OCI-LY1 (cell line): ENCODE data around the gene COLQ.

Source experiments
- H2AFZ ChIP-seq: fragments of 200-600 bp; sonication (generic), shearing (Covaris generic); 2 replicates; pipeline ENCODE4 v1.6.0; 2014; ENCODE audit warnings: antibody characterized with exemption, mild to moderate bottlenecking, low read length
- H3F3A ChIP-seq: fragments of 200-600 bp; sonication (generic), shearing (Covaris generic); 2 replicates; pipeline ENCODE4 v1.6.0; 2014; ENCODE audit warnings: mild to moderate bottlenecking, antibody characterized with exemption, low read length, moderate library complexity; ENCODE audit not compliant: insufficient read depth
- H3K27ac ChIP-seq: fragments of 200-600 bp; sonication (generic); 2 replicates; pipeline ENCODE4 v1.5.1; 2014; ENCODE audit warnings: low read length, mixed run types, mild to moderate bottlenecking, low read depth; ENCODE audit not compliant: poor library complexity, severe bottlenecking
- H3K27me3 ChIP-seq: fragments of 200-600 bp; sonication (generic); 2 replicates; pipeline ENCODE4 v1.6.0; 2014; ENCODE audit warnings: antibody characterized with exemption, mild to moderate bottlenecking, low read length, moderate library complexity; ENCODE audit not compliant: insufficient read depth
- H3K36me3 ChIP-seq: fragments of 200-600 bp; sonication (generic); 2 replicates; pipeline ENCODE4 v1.6.1; 2014; ENCODE audit warnings: mild to moderate bottlenecking, antibody characterized with exemption, low read length, moderate library complexity, mixed read lengths; ENCODE audit not compliant: insufficient read depth
- H3K4me1 ChIP-seq: fragments of 200-600 bp; sonication (generic); 2 replicates; pipeline ENCODE4 v1.5.1; 2014; ENCODE audit warnings: mild to moderate bottlenecking, low read length, moderate library complexity; ENCODE audit not compliant: insufficient read depth, severe bottlenecking
- H3K4me2 ChIP-seq: fragments of 200-600 bp; sonication (generic), shearing (Covaris generic); 2 replicates; pipeline ENCODE4 v1.6.1; 2014; ENCODE audit warnings: low read length
- H3K4me3 ChIP-seq: fragments of 200-600 bp; sonication (generic); 2 replicates; pipeline ENCODE4 v1.5.1; 2014; ENCODE audit warnings: low read length, low read depth, mild to moderate bottlenecking, mixed read lengths; ENCODE audit not compliant: poor library complexity, severe bottlenecking
- H3K79me2 ChIP-seq: fragments of 200-600 bp; shearing (Covaris generic); 2 replicates; pipeline ENCODE4 v1.6.1; 2016; ENCODE audit warnings: mixed run types, low read length, mixed read lengths; ENCODE audit not compliant: insufficient read depth
- H3K9ac ChIP-seq: fragments of 200-600 bp; sonication (generic), shearing (Covaris generic); 2 replicates; pipeline ENCODE4 v1.6.1; 2014; ENCODE audit warnings: mild to moderate bottlenecking, low read length, mixed read lengths
- H3K9me2 ChIP-seq: fragments of 200-600 bp; sonication (generic), shearing (Covaris generic); 2 replicates; pipeline ENCODE4 v1.6.1; 2014; ENCODE audit warnings: low read depth, mild to moderate bottlenecking, low read length, mixed read lengths
- H3K9me3 ChIP-seq: fragments of 200-600 bp; shearing (Covaris generic); 2 replicates; pipeline ENCODE4 v1.6.1; 2014; ENCODE audit warnings: low read length, mixed read lengths
- H4K20me1 ChIP-seq: fragments of 200-600 bp; sonication (generic), shearing (Covaris generic); 2 replicates; pipeline ENCODE4 v1.6.0; 2016; ENCODE audit warnings: mild to moderate bottlenecking, low read length; ENCODE audit not compliant: insufficient read depth
- EZH2 ChIP-seq: fragments of 200-600 bp; sonication (generic), shearing (Covaris generic); IDR thresholded peaks from 2 replicates; pipeline ENCODE4 v1.8.0; 2017; ENCODE audit warnings: borderline replicate concordance, mixed run types, mild to moderate bottlenecking, antibody characterized with exemption, low read length, moderate library complexity, mixed read lengths
- TF ChIP-seq, protein P1 (sequence below): fragments of 200-600 bp; sonication (generic), shearing (Covaris generic); IDR thresholded peaks from 2 replicates; pipeline ENCODE4 v1.5.1; 2017; ENCODE audit warnings: mild to moderate bottlenecking, antibody characterized with exemption, low read length, moderate library complexity, mixed read lengths

Gene COLQ

DNA sequence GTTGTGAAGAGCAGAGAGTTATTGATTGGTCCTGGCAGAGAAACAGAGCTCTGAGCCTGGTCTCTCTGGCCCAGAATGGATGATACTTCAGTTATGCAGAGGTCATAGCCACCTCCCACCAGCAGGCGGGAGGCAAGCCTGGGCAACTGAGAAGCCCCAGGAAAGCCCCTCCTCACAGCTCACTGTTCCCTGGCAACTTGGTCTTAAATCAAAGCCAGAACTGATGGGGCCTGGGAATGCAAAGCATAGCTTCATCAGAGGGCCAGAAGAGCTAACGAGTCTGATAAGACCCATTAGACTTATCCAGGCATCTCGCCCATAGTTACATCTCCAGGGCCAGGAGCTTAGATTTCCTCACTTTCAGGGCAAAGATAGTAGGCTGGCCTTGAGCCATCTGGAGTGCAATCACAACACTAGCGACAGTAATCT lies 5.5 kb upstream of the COLQ start:
- Histone ChIP-seq H3K79me2 (no peaks in the 10 kb centered on the region), H4K20me1 (no peaks in the 10 kb centered on the region), H3K36me3 (no peaks in the 10 kb centered on the region), H3K4me3 (no peak overlapping the region), H3K4me2 (no peak overlapping the region), H3F3A (no peaks in the 10 kb centered on the region), H3K9me2 (no peaks in the 10 kb centered on the region), H3K4me1 (no peaks in the 10 kb centered on the region), H3K9ac (no peak overlapping the region), H3K27ac (no peak overlapping the region), H3K9me3 (no peaks in the 10 kb centered on the region), H2AFZ (no peak overlapping the region), H3K27me3 (0 out of 2 replicates have a peak, but pooled peaks cover 3% of the 10 kb centered on the region)
- TF ChIP-seq EZH2 = no peak
- TF ChIP-seq, protein P1, sequence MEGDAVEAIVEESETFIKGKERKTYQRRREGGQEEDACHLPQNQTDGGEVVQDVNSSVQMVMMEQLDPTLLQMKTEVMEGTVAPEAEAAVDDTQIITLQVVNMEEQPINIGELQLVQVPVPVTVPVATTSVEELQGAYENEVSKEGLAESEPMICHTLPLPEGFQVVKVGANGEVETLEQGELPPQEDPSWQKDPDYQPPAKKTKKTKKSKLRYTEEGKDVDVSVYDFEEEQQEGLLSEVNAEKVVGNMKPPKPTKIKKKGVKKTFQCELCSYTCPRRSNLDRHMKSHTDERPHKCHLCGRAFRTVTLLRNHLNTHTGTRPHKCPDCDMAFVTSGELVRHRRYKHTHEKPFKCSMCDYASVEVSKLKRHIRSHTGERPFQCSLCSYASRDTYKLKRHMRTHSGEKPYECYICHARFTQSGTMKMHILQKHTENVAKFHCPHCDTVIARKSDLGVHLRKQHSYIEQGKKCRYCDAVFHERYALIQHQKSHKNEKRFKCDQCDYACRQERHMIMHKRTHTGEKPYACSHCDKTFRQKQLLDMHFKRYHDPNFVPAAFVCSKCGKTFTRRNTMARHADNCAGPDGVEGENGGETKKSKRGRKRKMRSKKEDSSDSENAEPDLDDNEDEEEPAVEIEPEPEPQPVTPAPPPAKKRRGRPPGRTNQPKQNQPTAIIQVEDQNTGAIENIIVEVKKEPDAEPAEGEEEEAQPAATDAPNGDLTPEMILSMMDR = peak; percentile 34; the same call in 1 of the 2 replicates

DNA sequence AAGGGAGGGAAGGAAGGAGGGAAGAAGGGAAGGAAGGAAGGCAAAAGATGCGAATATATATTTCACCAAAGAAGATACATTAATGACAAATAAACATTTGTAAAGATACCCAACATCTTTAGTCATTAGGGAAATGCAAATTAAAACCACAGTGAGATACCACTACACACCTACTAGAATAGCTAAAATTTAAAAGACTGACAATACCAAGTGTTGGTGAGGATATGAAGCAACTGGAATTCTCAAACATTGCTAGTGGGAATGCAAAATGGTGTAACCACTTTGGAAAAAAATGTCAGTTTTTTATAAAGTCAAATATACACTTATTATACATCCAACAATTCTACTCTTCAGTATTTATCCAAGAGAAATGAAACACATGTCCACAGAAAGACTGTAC lies 4.3 kb upstream of the COLQ start:
- Histone ChIP-seq H3K4me3 (no peak overlapping the region), H3K4me2 (no peak overlapping the region), H3K36me3 (no peaks in the 10 kb centered on the region), H3K27ac (no peak overlapping the region), H3K27me3 (0 out of 2 replicates have a peak, but pooled peaks cover 3% of the 10 kb centered on the region), H3K9me2 (no peaks in the 10 kb centered on the region), H3K9me3 (no peaks in the 10 kb centered on the region), H3F3A (no peaks in the 10 kb centered on the region), H3K4me1 (no peaks in the 10 kb centered on the region), H3K79me2 (no peaks in the 10 kb centered on the region), H4K20me1 (no peaks in the 10 kb centered on the region), H3K9ac (no peak overlapping the region), H2AFZ (no peak overlapping the region)
- TF ChIP-seq, protein P1 = no peak
- TF ChIP-seq EZH2 = no peak

DNA sequence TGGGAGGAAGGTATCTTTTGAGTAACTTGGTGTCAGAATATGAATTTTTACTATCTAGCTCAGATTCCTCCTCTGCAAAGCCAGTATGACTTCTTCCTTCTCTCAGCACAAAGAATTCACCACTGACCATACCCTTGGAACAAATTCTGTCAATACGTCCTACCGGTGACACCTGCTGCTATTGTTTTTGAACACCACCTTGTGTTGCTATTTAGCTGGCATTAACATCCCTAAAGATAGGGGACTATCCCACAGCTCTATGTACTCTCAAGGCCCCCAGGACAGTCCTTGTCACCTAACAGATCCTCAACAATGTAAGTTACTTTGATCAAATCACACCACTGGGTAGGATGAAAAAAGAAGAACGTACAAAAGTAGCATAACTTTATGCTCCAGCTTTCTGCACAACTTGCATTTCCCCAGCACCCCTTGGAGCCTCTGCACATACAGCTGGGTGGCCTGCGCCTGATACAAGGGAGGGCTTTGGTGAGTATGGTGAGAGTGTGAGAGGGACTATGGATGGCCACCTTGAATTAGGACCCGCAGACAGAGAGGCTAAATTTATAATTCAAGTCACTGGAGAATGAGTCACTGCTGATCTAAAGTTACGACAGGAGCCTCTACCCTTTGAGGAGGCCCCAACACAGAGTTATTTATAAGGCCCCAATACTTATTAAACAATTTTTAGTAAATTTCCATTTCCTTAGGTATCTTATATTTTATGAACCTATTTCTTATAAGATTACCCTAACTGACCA lies 2.3 kb upstream of the COLQ start:
- TF ChIP-seq EZH2 = no peak
- TF ChIP-seq, protein P1 = no peak
- Histone ChIP-seq H3K4me2 (no peak overlapping the region), H3K4me1 (no peaks in the 10 kb centered on the region), H3K9me3 (no peaks in the 10 kb centered on the region), H4K20me1 (no peaks in the 10 kb centered on the region), H3K27ac (no peak overlapping the region), H3K4me3 (no peak overlapping the region), H3K27me3 (0 out of 2 replicates have a peak, but pooled peaks cover 3% of the 10 kb centered on the region), H3K79me2 (no peaks in the 10 kb centered on the region), H3K9me2 (no peaks in the 10 kb centered on the region), H2AFZ (no peak overlapping the region), H3F3A (no peaks in the 10 kb centered on the region), H3K9ac (no peak overlapping the region), H3K36me3 (no peaks in the 10 kb centered on the region)
